GM19438 (cell line): ENCODE data around the gene TMEM14B.
A peak's percentile ranks its signal among the peaks of the same experiment; 100 is the strongest.
"Not testable (repeated sequence)": the region's sequence is repeated elsewhere in the genome, so short reads cannot be mapped to it uniquely, and the experiment has no call there.

Source experiments
- ATAC-seq: cut with Tn5 transposase; IDR thresholded peaks from one replicate; pipeline ENCODE4 v1.9.1; 2021; ENCODE audit warnings: low read depth; ENCODE audit not compliant: unreplicated experiment

TMEM14B gene

GRCh38 chr6:10745116-10745515 lies 2.5 kb upstream of the TMEM14B start:
- no peak for ATAC-seq

- ATAC-seq: no peak
Observed at GRCh38 chr6:10746915-10747250, 722 bp upstream of the TMEM14B start.

GRCh38 chr6:10749734-10750133 lies 2.1 kb downstream of the TMEM14B start:
- ATAC-seq: no peak

- ATAC-seq: not testable (repeated sequence)
Observed at GRCh38 chr6:10750568-10750967, 3.0 kb downstream of the TMEM14B start.

GRCh38 chr6:10751757-10752156 lies 4.2 kb downstream of the TMEM14B start:
- not testable (repeated sequence) for ATAC-seq

GRCh38 chr6:10756085-10756484 lies 8.5 kb downstream of the TMEM14B start:
- ATAC-seq: no peak

- no peak for ATAC-seq
Observed at GRCh38 chr6:10759312-10759839, 11.8 kb downstream of the TMEM14B start.

GRCh38 chr6:10759884-10760329 lies 12.3 kb downstream of the TMEM14B start:
- no peak for ATAC-seq

GRCh38 chr6:10763006-10763405 lies 15.4 kb downstream of the TMEM14B start:
- no peak for ATAC-seq

- no peak for ATAC-seq
Observed at GRCh38 chr6:10769419-10769818, 21.8 kb downstream of the TMEM14B start.

GRCh38 chr6:10771371-10771894 lies 23.8 kb downstream of the TMEM14B start:
- no peak for ATAC-seq

- no peak for ATAC-seq
Observed at GRCh38 chr6:10778230-10778629, 30.6 kb downstream of the TMEM14B start.

GRCh38 chr6:10779076-10779475 lies 31.5 kb downstream of the TMEM14B start:
- no peak for ATAC-seq

- no peak for ATAC-seq
Observed at GRCh38 chr6:10791673-10792072, 44.1 kb downstream of the TMEM14B start.

- no peak for ATAC-seq
Observed at GRCh38 chr6:10792101-10792500, 44.5 kb downstream of the TMEM14B start.

GRCh38 chr6:10793035-10793434 lies 45.4 kb downstream of the TMEM14B start:
- no peak for ATAC-seq

- no peak for ATAC-seq
Observed at GRCh38 chr6:10793695-10794094, 46.1 kb downstream of the TMEM14B start.

GRCh38 chr6:10794239-10794638 lies 46.6 kb downstream of the TMEM14B start:
- no peak for ATAC-seq

- ATAC-seq: no peak
Observed at GRCh38 chr6:10800810-10801209, 53.2 kb downstream of the TMEM14B start.

GRCh38 chr6:10801224-10801848 lies 53.7 kb downstream of the TMEM14B start:
- ATAC-seq: peak; percentile 87
